K562 (cell line): ENCODE data around the gene SERPINE1. TPM values are rescaled to one million over a fixed set of nuclear protein-coding genes. Genes with fewer than 3 reads are reported as not detected.

Experiments
- ATAC-seq: fragments of 200-7000 bp; cut with Tn5 transposase; 3 replicates; pipeline ENCODE4 v1.9.1; 2020; ENCODE audit warnings: moderate library complexity
- BruUV-seq: library from RNA; stranded (reverse); fragments of 400-500 nt; replicated peaks from 2 replicates; lab custom pipeline; 2021; lab: Mats Ljungman, UMichigan
- CTCF ChIA-PET: fragments of 300-600 bp; formaldehyde crosslinking; extraction: SDS; loops from one replicate; lab custom pipeline; 2021; ENCODE audit warnings: low intra/inter-chr PET ratio; lab: Yijun Ruan, JAX
- POLR2A ChIA-PET: fragments of 300-600, 350-650 bp; sonication (Branson Sonifier 250); formaldehyde crosslinking; extraction: SDS; loops from one replicate; lab custom pipeline; 2021; ENCODE audit warnings: antibody characterized with exemption, inconsistent platforms; lab: Yijun Ruan, JAX
- DNase-seq, 4 experiments: peaks; one replicate each; pipeline versions ENCODE4 v3.0.0 to v3.0.0-alpha.2; 2011 to 2018; ENCODE audit warnings: low spot score in 3 of 4, mixed read lengths in 3 of 4; ENCODE audit errors: extremely low read depth in 1 of 4
- FAIRE-seq: peaks from 2 replicates; lab custom pipeline; 2011; peaks lifted over from hg19 to GRCh38; lab: Jason Lieb, UNC
- H2AFZ ChIP-seq: 2 replicates; pipeline ENCODE4 v1.6.0; 2011; ENCODE audit warnings: low read depth, low read length, control low read depth, inconsistent platforms
- H3K27ac ChIP-seq: fragments of 200-600 bp; 3 replicates; pipeline ENCODE4 v1.8.0; 2011; ENCODE audit warnings: low read depth, mild to moderate bottlenecking, control low read depth, inconsistent platforms, low read length, moderate library complexity, mixed read lengths; ENCODE audit errors: extremely low read depth
- H3K27me3 ChIP-seq, 2 experiments: fragments of 300-600 bp in 1 of 2; 2 replicates in 1 of 2; 3 replicates in 1 of 2; pipeline versions ENCODE4 v1.6.0 to v1.8.0; 2011; ENCODE audit warnings: inconsistent platforms in 2 of 2, low read length in 2 of 2, mild to moderate bottlenecking in 1 of 2, mixed read lengths in 1 of 2, moderate library complexity in 1 of 2; ENCODE audit not compliant: control insufficient read depth in 2 of 2, insufficient read depth in 2 of 2
- H3K36me3 ChIP-seq: fragments of 300-600 bp; 3 replicates; pipeline ENCODE4 v1.8.0; 2011; ENCODE audit warnings: mild to moderate bottlenecking, low read length, inconsistent platforms; ENCODE audit not compliant: control insufficient read depth, insufficient read depth
- H3K4me1 ChIP-seq, 2 experiments: fragments of 200-600 bp in 1 of 2; replicated peaks in 1 of 2; 2 replicates in 1 of 2; 3 replicates in 1 of 2; pipeline versions ENCODE4 v1.5.1 to v1.8.0; 2011; ENCODE audit warnings: inconsistent platforms in 2 of 2, low read length in 2 of 2, mild to moderate bottlenecking in 1 of 2, mixed read lengths in 1 of 2, moderate library complexity in 1 of 2; ENCODE audit not compliant: control insufficient read depth in 2 of 2, insufficient read depth in 2 of 2
- H3K4me2 ChIP-seq: 2 replicates; pipeline ENCODE4 v1.6.1; 2011; ENCODE audit warnings: low read length, control low read depth, inconsistent platforms, mixed read lengths; ENCODE audit not compliant: insufficient read depth
- H3K4me3 ChIP-seq: fragments of 200-600 bp; sonication (generic), shearing (Covaris generic); 2 replicates; pipeline ENCODE4 v1.5.1; 2016; ENCODE audit warnings: control low read depth, inconsistent platforms
- H3K79me2 ChIP-seq: fragments of 200-600 bp; 3 replicates; pipeline ENCODE4 v1.8.0; 2011; ENCODE audit warnings: low read length, inconsistent platforms; ENCODE audit not compliant: control insufficient read depth, insufficient read depth
- H3K9ac ChIP-seq, 2 experiments: 2 replicates each; pipeline versions ENCODE4 v1.6.0 to v1.6.1; 2011; ENCODE audit warnings: low read depth in 2 of 2, low read length in 2 of 2, control low read depth in 1 of 2, inconsistent platforms in 1 of 2, mild to moderate bottlenecking in 1 of 2, mixed read lengths in 1 of 2; ENCODE audit not compliant: insufficient read depth in 1 of 2
- H3K9me1 ChIP-seq: one replicate; pipeline ENCODE4 v1.6.0; 2011; ENCODE audit warnings: inconsistent platforms, mild to moderate bottlenecking, low read length, moderate library complexity; ENCODE audit not compliant: control insufficient read depth, insufficient read depth
- H3K9me3 ChIP-seq: replicated peaks from 2 replicates; pipeline ENCODE4 v1.5.1; 2011; ENCODE audit warnings: low read depth, low read length, inconsistent platforms; ENCODE audit not compliant: control insufficient read depth, insufficient read depth
- H4K20me1 ChIP-seq: replicated peaks from 2 replicates; pipeline ENCODE4 v1.6.1; 2011; ENCODE audit warnings: low read length, inconsistent platforms, mixed read lengths; ENCODE audit not compliant: control insufficient read depth, insufficient read depth
- E2F3 ChIP-seq: fragments of 250-450 bp; sonication (Bioruptor Pico); IDR thresholded peaks from 2 replicates; pipeline ENCODE4 v1.4.0; 2020; ENCODE audit warnings: mild to moderate bottlenecking
- EZH2 ChIP-seq: IDR thresholded peaks from 2 replicates; pipeline ENCODE4 v1.6.1; 2012; ENCODE audit warnings: low read depth, mild to moderate bottlenecking, inconsistent platforms, low read length, borderline replicate concordance
- GABPA ChIP-seq: fragments of 200-800 bp; sonication (Bioruptor generic); conservative IDR thresholded peaks from 2 replicates; pipeline ENCODE4 v1.6.1; 2016; ENCODE audit warnings: low read depth, missing genetic modification characterization, missing compliant biosample characterization
- KDM1A ChIP-seq, 2 experiments: fragments of 450-650 bp; IDR thresholded peaks; 2 replicates each; pipeline ENCODE4 v1.6.1; 2016; ENCODE audit warnings: mild to moderate bottlenecking in 2 of 2
- RAD21 ChIP-seq, 2 experiments: fragments of 250-450 bp in 1 of 2; fragments of 450-650 bp in 1 of 2; sonication (Bioruptor Pico) in 1 of 2; formaldehyde crosslinking in 1 of 2; IDR thresholded peaks in 1 of 2; conservative IDR thresholded peaks in 1 of 2; 2 replicates each; pipeline versions ENCODE4 v1.4.0 to v1.8.0; 2020 to 2022; ENCODE audit warnings: mild to moderate bottlenecking in 2 of 2, moderate library complexity in 1 of 2
- SAP30 ChIP-seq: fragments of 200-600 bp; sonication (generic); IDR thresholded peaks from 2 replicates; pipeline ENCODE4 v1.6.1; 2012; ENCODE audit warnings: borderline replicate concordance, low read depth, mild to moderate bottlenecking, moderate library complexity, low read length, control low read depth, inconsistent platforms; ENCODE audit not compliant: insufficient read depth, poor library complexity, severe bottlenecking
- STAT6 ChIP-seq: sonication (generic); formaldehyde crosslinking; IDR thresholded peaks from 2 replicates; pipeline ENCODE4 v1.8.1; 2023; ENCODE audit warnings: mild to moderate bottlenecking, missing genetic modification reagents
- TAF15 ChIP-seq: fragments of 200-400 bp; formaldehyde crosslinking; IDR thresholded peaks from 2 replicates; pipeline ENCODE4 v1.6.1; 2017; ENCODE audit warnings: mild to moderate bottlenecking, low read depth, low read length, moderate library complexity
- TEAD4 ChIP-seq, 2 experiments: sonication (generic) in 1 of 2; formaldehyde crosslinking in 1 of 2; IDR thresholded peaks; 2 replicates each; pipeline versions ENCODE4 v1.6.1 to v1.8.0; 2012 to 2022; ENCODE audit warnings: borderline replicate concordance in 1 of 2, inconsistent platforms in 1 of 2, low read length in 1 of 2, mild to moderate bottlenecking in 1 of 2, missing genetic modification reagents in 1 of 2
- ZNF121 ChIP-seq: sonication (generic); formaldehyde crosslinking; conservative IDR thresholded peaks from 2 replicates; pipeline ENCODE4 v1.8.0; 2022; ENCODE audit warnings: missing genetic modification reagents
- ZNF764 ChIP-seq: fragments of 250-450 bp; sonication (Bioruptor Pico); IDR thresholded peaks from 2 replicates; pipeline ENCODE4 v1.4.0; 2020; ENCODE audit warnings: low read depth, mild to moderate bottlenecking, moderate library complexity
- WGBS: fragments of 100-300 bp; shearing (Covaris generic); methylation state at CpG from one replicate; pipeline ENCODE4 v1.1.6; 2016; ENCODE audit warnings: low coverage, mixed read lengths; ENCODE audit not compliant: insufficient coverage; ENCODE audit errors: missing lambda C conversion rate; 5-methylcytosine and 5-hydroxymethylcytosine counted together
- in situ Hi-C: fragments of 300-500 bp; cut with MboI; formaldehyde crosslinking; loops from 4 replicates; pipeline ENCODE4 v1.15.0; 2018; ENCODE audit warnings: inconsistent platforms, mixed read lengths
- intact Hi-C: fragments of 100-400 bp; cut with micrococcal nuclease; formaldehyde crosslinking; loops from 2 replicates; pipeline ENCODE4 v1.14.2; 2022
- polyA plus RNA-seq, 8 experiments: library from polyadenylated mRNA; depleted of rRNA in 4 of 8; stranded (reverse) in 5 of 8; unstranded in 3 of 8; fragments of >200 nt; fragmentation: Nextera tagmentation in 2 of 8; fragmentation: Illumina TruSeq in 1 of 8; extraction: Ambion mirVana in 2 of 8; extraction: Trizol in 1 of 8; gene quantifications; 2 replicates each; pipeline versions ENCODE4 v1.2.1 to v1.2.3, GENCODE V29; 2011 to 2014; ENCODE audit warnings: inconsistent platforms in 1 of 8, missing spikeins in 1 of 8
- total RNA-seq, 7 experiments: library from RNA; depleted of rRNA in 6 of 7; stranded (reverse); fragments of >200 nt in 6 of 7; fragmentation: Illumina TruSeq in 2 of 7; extraction: Trizol in 2 of 7; gene quantifications; 2 replicates each; pipeline versions ENCODE4 v1.2.1 to v1.2.3, GENCODE V29; 2011 to 2021; ENCODE audit warnings: low replicate concordance in 1 of 7
- TF ChIP-seq, protein P1 (sequence below): fragments of 450-650 bp; IDR thresholded peaks from 2 replicates; pipeline ENCODE4 v1.6.1; 2016

The SERPINE1 gene
- total and polyA plus RNA-seq, 9 of the 15 experiments (the other 6 are each of a cell fraction or from before 2014, with no cell fraction given): 0.22 to 4.8 (median 0.91) TPM

GRCh38 chr7:101115215-101115614 lies 11.7 kb upstream of the SERPINE1 start:
- FAIRE-seq (no peak), DNase-seq (no peak), ATAC-seq (no peak)
- no peak overlapping the region for H3K4me3 ChIP-seq
- POLR2A ChIA-PET: no interaction called here
- H3K9me3 ChIP-seq: no peaks in the 10 kb centered on the region
- H3K9me1 ChIP-seq: no peaks in the 10 kb centered on the region
- H2AFZ ChIP-seq: no peak overlapping the region
- in situ Hi-C loops: no loop called here
- H3K4me2 ChIP-seq: no peak overlapping the region
- no peak overlapping the region for H3K27ac ChIP-seq
- no peaks in the 10 kb centered on the region for H3K79me2 ChIP-seq
- intact Hi-C loops: no loop called here
- no peaks in the 10 kb centered on the region for H3K36me3 ChIP-seq
- BruUV-seq: no TSS peak
- H4K20me1 ChIP-seq: no peaks in the 10 kb centered on the region
- H3K4me1 ChIP-seq: peaks cover 0 to 12% of the 10 kb centered on the region in 2 experiments; a peak in 3 of 5 replicates
- CTCF ChIA-PET: no interaction called here
- 78% methylated on average over 3 of the region's 3 CpGs for whole genome bisulfite sequencing
- H3K9ac ChIP-seq: no peak overlapping the region
- no peaks in the 10 kb centered on the region for H3K27me3 ChIP-seq
- TF ChIP-seq SAP30: no peak
- TF ChIP-seq ZNF121 (CRISPR knock-in tag): peak; percentile 56

DNA sequence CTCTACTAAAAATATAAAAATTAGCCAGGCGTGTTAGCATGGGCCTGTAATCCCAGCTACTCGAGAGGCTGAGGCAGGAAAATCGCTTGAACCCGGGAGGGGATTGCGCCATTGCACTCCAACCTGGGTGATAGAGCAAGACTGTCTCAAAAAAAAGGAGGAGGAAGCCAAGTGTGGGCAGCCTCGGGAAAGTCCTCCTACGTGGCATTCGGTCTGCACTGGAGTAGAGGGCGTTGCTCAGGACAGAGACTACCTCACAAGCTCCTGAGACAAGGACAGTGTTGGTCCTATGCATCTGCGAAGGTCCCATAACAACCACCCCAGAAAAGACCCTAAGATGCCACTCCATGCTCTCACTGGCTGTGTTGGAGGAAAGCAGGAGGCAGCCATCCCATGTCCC lies 10.0 kb upstream of the SERPINE1 start:
- Histone ChIP-seq H3K36me3 (no peaks in the 10 kb centered on the region), H3K4me2 (no peak overlapping the region), H2AFZ (no peak overlapping the region), H3K9me1 (no peaks in the 10 kb centered on the region), H3K4me1 (peaks cover 2 to 15% of the 10 kb centered on the region in 2 experiments; a peak in 4 of 5 replicates), H3K9ac (peak overlapping the region in 1 of 2 experiments; percentile 75; a peak in 1 of 4 replicates), H3K27me3 (no peaks in the 10 kb centered on the region), H3K9me3 (no peaks in the 10 kb centered on the region), H3K4me3 (no peak overlapping the region), H4K20me1 (no peaks in the 10 kb centered on the region), H3K27ac (no peak overlapping the region), H3K79me2 (no peaks in the 10 kb centered on the region)
- DNase-seq: no peak
- no peak for ATAC-seq
- intact Hi-C loops (no loop called here), in situ Hi-C loops (no loop called here)
- ChIA-PET POLR2A (interaction anchor here (0.7 to 1.5 kb wide), 3 partner anchors 11 to 20 kb away, joined by 3 to 6 read pairs (median 3); no protein-coding TSS in a partner anchor), CTCF (no interaction called here)
- 55% methylated on average over 8 of the region's 10 CpGs for WGBS
- no TSS peak for BruUV-seq
- FAIRE-seq: no peak
- TF ChIP-seq RAD21 (CRISPR knock-in tag; conservative IDR thresholded peaks at IDR 0.05 in 1 of 2, IDR thresholded peaks at IDR 0.05 in 1 of 2): no peak
- TF ChIP-seq ZNF764: no peak
- TF ChIP-seq EZH2: no peak
- no peak for TF ChIP-seq STAT6 (CRISPR knock-in tag)
- TF ChIP-seq KDM1A (IDR thresholded peaks at IDR 0.05): no peak
- TF ChIP-seq GABPA (tag): no peak
- no peak for TF ChIP-seq E2F3 (CRISPR knock-in tag)
- no peak for TF ChIP-seq TAF15
- TF ChIP-seq TEAD4 (IDR thresholded peaks at IDR 0.05; ENCODE audit: low read length): no peak
- TF ChIP-seq TEAD4 (CRISPR knock-in tag; IDR thresholded peaks at IDR 0.05; ENCODE audit: borderline replicate concordance): no peak
- TF ChIP-seq, protein P1, sequence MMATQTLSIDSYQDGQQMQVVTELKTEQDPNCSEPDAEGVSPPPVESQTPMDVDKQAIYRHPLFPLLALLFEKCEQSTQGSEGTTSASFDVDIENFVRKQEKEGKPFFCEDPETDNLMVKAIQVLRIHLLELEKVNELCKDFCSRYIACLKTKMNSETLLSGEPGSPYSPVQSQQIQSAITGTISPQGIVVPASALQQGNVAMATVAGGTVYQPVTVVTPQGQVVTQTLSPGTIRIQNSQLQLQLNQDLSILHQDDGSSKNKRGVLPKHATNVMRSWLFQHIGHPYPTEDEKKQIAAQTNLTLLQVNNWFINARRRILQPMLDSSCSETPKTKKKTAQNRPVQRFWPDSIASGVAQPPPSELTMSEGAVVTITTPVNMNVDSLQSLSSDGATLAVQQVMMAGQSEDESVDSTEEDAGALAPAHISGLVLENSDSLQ: no peak
